ENCODE results near the gene GRAMD1A.
"Not testable (repeated sequence)": the region's sequence is repeated elsewhere in the genome, so short reads cannot be mapped to it uniquely, and the experiment has no call there.

- TF ChIP-seq CTCF, EZH2 (IDR thresholded peaks at IDR 0.05): not testable (repeated sequence)
These were observed 14.7 kb downstream of the GRAMD1A start for GRCh38 chr19:35014774-35015173.
